Left renal cortex interstitium (tissue), 4 donors: ENCODE results near the gene CHPF. TPM values are rescaled to one million over a fixed set of nuclear protein-coding genes. Genes with fewer than 3 reads are reported as not detected.

Experiments used
- DNase-seq, 4 donors: peaks; one replicate each; pipeline ENCODE4 v3.0.0-alpha.2; 2013; ENCODE audit warnings: low read depth in 4 of 4, low spot score in 2 of 4, missing footprints in 1 of 4
- polyA plus RNA-seq, 4 donors: library from polyadenylated mRNA; unstranded; fragments of 120-200 nt; gene quantifications; one replicate each; pipeline ENCODE4 v1.2.1, GENCODE V29; 2013; ENCODE audit not compliant: insufficient read length in 4 of 4

The CHPF gene
- polyA plus RNA-seq, 4 donors: 27.8 to 51.8 (median 34.8) TPM

DNA sequence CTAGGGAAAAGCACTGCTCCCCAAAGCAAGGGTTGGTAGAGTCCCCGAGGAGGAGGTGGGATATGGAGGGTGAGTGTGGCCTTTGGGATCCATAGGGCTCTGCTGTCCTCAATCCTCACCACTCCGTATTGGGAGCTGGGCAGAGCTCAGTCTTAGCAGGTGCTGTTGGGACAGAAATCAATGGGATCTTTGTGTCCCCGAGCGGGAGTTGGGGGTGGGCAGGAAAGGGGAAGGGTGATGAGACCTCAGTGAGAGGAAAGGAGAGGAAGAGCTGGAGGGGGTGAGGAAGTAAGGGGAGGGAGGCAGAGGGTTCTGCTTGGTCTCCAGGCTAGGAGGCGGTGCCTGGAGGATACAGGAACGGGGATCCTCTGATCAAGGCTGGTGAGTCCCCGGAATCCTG is 26.7 kb downstream of the CHPF start:
- no peak for DNase-seq

DNA sequence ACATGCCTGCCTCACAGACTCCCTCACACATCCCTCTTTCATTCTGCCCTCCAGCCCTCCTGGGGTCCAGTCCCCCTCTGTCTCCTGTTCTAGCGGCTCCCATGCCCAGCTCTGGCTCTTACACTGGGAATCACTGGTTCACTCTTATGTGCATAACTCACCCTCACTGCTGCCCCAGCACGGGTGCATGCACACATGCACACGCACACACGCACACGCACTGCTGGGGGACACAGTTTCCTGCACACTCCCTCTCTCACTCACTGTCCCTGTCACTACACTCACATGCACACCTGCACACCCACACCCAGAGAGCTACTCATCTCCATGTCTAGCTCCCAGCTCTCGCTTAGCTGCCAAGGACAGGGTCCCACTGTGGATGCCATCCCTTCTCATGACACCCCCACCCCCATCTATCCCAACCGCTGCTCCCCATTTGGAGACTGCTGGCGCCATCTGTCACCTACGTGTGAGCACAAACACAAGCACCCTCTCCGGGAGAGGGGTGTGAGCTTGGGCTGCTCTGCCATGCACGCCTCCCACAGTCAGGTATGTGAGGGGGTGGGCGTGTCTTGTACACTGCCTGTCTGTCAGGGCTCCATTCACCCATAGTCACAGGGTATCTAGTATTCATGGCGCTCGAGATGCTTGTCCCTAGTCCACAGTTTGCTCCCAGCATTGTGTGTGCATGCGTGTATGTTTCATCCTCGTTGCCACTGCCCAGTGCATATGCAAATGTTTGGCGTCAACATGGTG is 27.6 kb downstream of the CHPF start:
- no peak for DNase-seq

DNA sequence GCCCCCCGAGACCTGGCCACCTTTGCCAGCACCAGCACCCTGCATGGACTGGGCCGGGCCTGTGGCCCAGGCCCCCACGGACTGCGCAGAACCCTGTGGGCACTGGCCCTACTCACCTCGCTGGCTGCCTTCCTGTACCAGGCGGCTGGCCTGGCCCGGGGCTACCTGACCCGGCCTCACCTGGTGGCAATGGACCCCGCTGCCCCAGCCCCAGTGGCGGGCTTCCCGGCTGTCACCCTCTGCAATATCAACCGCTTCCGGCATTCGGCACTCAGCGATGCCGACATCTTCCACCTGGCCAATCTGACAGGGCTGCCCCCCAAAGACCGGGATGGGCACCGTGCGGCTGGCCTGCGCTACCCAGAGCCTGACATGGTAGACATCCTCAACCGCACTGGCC is 28.8 kb downstream of the CHPF start:
- DNase-seq: no peak

DNA sequence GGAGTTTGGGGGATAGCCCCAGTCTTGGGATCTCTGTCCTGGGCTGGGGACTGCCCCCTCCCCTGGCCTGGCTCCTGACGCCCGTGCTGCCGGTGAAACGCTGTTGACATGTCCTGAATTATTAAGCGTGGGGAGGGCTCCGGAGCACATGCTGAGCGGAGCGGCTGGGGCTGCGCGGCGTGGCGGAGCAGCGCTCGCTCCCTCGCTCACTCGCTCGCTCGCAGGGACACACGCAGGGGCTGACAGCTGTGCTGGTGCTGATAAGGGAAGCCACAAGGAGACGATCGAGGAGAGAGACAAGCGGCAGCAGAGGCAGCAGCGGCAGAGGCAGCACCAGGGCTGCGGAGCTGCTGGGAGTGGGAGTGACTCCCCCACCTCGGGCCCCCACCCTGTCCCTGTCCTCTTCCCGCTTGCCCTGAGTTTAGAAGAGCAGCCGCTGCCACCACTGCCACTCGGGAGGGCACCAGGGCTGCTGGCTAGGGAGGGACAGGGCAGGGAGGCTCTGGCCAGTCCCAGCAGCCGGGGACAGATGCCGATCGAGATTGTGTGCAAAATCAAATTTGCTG is 29.3 kb downstream of the CHPF start, which contains the start of gene ASIC4:
TSS of gene ASIC4 (plus strand) at position 287 of the 566 bp plus-strand sequence. CDS start at position 530, 243 bp downstream.
- DNase-seq: no peak

DNA sequence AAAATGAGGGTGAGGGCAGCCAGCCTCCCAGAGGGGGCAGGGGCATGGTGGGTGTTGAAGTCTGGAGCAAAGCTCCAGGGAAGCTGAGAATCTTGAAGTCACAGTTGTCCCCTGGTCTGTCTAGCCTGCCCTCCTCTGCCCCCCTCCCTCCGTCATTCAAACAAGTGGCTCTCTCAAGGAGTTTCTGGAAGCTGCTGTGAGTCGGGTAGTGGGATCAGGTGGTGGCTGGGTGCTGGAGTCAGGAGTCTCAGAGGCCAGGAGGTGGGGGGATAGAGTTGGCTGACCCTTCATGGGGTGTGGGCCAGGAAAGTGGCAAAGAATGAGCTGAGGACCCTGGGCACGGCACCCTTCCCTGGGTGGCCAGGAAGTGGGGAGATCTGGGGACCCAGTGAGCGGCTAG is 29.8 kb downstream of the CHPF start:
- no peak for DNase-seq

DNA sequence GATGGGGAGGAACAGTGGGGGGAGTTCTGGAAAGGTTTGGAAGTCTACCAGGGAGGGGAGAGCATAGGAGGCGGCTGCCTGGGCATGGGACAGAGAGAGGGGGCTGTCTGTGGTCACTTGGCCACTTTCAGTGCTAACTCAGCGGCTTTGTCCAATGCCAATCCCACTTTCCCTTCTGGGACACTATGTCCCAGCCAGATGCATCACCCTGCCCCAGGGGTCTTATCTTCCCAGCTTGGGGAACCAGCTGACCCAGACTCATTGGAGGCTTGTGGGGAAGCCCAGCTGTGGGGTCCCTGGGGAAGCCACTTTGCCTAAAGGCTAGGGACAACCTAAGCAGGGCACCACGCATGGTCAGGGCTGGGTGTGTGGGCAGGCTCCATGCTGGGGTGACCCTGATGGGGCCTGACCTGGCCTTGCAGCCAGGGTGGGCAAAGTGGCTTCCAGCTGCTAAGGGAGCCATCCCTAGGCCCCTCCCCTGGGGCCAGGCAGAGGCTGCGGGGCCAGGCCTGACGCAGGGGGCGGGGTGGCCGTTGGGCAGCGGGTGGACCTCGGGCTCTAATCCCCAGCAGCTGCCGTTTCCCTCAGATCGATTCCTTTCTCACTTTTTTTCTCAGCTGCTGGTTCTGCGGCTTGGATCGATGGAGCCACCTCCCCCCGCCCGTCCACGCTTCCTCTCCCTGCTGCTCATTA is 30.9 kb downstream of the CHPF start:
- DNase-seq: no peak

DNA sequence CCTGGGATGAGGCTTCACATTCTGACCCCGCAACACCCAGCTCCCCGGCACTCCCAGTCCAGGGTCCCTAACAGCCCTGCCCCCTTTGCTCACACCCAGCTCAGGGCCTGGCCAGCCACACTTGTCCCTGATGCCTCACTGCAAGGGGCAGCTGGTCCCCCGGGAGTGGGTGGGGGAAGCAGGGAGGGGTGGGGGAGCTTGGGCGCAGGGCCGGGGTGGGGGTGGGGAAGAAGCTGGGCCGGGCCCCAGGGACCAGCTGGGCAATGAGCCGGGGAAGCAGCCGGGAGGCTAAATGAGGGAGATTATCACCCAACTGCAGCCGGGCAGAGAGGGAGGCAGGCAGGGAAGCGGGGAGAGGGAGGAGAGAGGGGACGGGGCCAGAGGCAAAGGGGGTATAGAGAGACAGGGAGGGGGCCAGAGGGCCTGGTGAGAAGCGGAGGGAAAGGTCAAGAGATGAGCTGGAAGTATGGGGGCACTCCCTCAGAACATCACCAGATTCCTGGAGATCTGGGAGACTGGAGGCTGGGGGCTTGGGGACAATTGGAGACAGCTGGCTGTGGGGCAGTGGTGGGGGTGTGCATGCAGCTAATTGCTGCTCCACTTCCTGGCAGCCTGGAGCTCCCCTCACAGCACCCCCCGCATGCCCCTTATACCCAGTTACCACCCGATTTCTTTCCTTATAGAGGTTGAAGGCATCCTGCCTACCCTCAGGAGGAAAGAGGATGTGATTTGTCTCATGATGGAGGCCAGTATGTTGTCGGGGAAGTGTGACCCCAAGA is 31.9 kb downstream of the CHPF start:
- no peak for DNase-seq

DNA sequence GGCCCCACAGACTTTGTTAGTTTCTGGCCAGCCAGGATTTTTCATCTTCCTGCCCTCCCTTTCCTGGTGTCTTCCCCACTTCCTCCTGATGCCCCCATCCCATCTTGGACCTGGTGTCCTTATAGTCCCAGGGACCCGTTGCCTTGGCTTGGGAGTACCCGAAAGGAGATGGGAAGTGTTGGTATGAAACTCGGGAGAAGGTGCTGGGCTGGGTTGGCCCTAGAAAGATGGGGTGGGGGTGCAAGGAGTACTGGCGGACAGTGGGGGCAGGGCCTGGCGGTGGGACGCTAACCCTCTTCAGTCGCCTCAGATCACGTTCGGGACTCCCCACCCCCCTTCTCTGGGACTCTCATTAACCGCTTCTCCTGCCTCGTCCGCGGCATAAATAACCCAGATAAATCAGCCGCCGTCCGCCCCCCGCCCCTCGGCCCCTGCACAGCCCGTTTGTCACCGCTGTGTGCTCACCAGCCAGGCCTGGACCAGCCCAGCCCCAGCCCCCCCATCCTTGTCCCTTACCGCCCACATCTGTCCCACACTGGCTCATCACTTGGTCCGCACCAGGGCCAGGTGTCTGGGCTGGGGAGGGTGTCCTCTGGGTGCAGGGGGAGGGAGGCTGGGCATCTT is 33.0 kb downstream of the CHPF start:
- no peak for DNase-seq

DNA sequence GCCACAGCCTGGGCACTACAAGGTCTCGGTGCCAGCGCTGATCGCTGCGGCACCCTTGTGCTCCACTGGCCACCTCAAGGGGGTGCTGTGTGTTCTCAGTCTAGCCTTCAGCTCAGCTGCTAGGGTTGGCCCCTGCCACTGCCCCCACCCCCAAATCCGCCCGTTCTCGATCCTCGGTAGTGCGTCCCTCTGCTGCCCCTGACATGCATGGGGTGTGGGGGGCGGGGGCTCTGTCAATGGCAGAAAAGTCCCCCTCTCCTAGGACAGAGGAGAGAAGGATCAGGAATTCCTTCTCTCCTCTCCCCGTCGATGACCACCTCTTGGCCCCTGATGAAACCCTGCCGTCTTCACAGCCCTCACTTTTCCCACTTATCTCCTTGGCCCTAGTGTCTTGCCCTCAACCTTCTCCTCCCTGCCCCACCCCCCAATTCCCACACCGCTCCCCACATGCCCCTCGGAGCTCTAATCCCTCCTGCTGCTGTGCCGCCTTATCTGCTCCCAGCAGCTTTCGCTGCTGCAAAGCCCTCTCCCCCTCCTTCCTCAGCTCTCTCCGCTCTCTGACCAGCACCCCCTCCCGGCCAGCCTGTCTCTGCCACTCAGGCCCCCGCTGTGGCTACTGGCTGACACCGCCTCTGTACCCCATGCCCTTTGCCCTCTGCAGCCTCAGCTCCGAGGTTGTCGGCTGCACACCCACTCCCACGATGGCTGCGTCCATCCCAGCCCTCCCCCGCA is 33.7 kb downstream of the CHPF start:
- DNase-seq: no peak

DNA sequence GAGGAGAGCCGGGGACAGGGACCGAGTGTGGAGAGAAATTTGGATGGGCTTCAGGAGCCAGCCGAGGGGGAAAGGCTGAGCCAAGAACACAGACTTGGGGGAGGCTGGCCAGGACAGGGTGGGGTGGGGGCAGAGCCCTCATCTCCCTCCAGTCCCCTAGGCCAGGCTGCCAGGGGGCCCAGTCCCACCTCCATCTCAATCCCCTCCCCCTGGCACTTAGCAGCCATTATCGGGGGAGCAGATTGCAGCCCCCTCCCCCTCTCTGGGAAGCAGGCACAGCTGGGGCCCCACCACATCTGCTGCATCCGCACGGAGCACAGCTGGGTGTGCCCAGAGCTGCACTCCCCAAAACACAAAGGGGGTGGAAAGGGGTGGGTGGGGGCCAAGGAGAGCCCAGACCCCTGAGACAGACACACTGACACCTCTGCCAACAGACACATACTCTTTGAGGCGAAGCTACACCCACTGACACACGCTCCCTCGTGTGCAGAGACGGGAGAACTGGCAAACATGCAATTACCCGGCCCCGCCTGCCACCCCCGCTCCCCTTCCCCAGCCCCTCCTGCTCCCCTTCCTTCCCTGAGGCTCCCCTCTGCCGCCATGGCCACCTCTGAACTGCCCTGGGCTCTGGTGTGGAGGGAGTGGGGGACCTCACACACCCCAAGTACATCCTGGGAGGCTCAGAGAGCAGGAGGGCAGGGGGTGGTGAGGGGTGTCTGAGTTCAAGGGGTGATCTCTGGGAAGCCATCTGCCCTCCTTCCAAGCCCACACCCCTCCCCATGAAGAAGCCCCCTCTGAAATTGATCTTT is 34.4 kb downstream of the CHPF start:
- no peak for DNase-seq

DNA sequence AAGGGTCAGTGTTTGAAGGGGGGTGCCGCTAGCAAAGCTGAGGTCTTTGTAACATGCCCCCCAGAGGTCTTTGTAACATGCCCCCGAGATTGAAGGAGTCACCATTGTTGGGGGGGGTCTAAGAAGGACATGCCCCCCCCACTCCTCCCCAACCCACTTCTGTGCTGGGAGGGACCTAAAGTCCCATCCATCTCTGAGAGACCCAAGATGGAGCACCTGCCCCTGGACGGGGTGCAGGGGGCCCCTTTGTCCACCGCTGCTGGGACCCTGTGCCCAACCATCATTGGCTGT is 35.2 kb downstream of the CHPF start:
- no peak for DNase-seq

DNA sequence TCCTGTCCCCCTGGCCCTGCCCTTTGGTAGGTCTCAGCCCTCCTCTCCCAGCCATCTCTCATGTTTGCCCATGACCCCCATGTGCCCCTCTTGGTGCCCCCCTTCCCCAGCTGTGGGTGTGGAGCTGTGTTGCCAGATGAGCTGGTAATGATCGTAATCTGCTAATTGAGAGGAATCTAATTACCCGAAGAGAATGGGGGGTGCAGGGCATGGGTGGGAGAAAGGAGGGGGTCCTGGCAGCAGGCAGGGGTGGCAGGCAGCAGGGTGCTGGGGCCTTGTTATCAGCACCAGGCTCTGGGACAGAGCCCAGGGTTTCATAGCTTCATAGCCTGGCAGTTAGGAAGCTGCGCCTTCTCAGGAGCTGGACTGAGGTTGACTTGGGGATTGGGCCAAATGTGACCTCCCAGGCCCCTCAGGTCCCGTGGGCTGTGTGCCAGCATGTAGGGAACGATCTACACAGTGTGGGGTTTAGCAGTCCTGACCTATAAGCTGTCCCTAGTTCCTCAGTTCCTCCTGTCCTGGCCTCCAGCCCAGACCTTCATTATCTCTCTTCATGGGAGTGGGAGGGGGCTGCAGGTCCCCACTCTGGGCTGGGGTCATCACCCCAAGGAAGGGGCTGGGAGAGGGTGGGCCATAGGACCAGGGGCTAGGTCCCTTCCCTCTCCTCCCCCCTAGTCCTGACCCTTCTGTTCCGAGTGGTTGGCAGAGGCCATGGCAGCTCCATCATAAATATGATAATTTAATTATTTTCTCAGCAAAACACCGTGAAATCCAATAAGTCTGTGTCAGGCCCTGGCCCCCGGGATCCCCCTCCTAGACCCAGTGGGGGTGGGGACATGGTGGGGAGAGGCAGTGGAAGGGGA is 35.8 kb downstream of the CHPF start:
- no peak for DNase-seq

DNA sequence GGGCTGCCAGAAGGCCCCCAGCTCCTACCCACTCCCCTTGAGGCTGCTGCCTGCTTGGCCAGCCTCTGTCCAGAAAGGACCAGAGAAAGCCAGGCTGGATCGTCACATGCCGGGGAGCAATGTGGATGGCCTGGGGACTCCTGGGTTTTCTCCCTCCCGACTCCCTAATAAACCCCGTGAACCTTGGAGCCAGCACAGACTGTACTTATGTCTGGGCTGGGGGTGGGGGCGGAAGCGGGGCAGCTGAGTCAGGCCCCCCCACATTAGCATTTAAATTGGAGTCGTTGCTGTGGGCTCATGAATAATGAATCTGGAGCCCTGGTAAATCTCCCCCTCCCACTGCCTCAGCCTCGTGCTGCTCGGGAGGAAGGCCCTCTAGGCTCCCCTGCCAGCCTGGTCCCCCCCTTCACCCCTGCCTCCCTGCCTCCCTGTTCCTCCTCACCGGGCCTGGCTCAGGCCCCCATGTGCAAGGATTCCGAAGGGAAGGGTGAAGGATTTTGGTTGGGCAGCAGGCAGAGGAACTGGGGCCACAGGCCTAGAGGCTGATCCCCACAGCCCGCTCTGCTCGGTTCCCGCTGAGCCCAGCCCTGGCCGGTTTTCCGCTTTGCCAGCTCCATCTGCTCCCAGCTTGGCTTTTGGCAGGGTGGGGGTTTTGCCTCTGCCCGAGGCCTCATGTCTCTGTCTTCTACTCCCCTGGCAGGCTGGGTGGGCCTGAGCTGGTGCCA is 36.6 kb downstream of the CHPF start:
- no peak for DNase-seq

DNA sequence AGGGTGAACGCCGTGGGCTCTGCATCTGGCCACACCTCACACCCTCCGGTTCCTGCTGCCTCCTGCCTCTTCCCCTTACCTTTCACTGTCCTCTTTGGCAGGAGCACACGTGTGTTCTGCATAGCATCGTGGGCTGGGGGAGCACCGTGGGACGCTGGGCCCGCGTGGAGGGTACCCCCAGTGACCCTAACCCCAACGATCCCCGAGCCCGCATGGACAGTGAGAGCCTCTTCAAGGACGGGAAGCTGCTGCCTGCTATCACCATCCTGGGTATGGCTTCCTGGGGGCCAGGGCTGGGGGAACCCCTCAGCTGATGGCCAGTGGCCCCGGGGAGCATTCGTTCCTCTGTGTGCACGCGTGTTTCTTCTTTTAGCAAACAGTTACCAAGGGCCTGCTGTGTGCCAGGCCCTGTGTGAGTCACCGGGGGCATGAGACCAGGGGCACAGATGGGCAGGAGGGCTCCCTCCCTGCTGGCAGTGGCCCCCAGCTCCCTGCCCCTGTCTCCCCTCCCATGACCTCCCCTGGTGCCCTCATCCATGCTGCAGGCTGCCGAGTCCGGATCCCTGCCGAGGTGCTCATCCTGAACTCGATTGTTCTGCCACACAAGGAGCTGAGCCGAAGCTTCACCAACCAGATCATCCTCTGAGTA is 37.3 kb downstream of the CHPF start:
- no peak for DNase-seq

DNA sequence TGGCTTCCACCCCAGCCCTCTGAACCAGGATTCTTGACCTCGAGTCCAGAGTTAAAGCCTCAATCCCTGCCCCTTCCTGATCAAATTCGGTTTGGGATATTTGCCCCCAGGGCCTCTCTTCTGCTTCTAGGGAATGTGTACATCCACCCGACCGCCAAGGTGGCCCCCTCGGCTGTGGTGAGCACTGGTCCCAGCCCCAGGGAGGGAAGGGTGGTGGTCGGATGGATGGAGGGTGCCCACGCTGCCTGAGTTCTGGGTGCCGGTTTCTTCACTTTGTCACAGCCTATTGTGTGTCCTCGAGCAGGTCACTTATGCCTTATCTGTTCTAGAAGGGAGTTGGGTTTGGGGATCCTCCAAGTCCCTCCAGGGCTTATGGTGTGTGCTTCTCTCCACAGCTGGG is 38.0 kb downstream of the CHPF start:
- DNase-seq: no peak

DNA sequence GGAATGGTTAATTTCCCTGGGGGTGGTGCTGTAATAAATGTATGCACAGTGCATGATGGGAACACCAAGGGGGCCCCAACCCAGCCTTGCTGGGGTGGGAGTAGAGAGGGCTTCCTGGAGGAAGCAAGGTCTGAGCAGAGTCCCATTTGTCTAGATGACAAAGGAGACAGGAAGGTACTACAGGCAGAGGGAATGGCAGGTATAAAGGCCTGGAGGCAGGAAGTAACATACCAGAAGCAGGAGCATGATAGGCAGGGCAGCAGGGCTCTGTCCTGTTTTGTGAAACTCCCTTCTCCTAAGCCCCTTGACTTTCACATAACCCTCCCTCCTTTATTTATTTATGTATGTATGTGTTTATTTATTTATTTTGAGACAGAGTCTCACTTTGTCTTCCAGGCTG is 41.0 kb downstream of the CHPF start:
- DNase-seq: no peak

DNA sequence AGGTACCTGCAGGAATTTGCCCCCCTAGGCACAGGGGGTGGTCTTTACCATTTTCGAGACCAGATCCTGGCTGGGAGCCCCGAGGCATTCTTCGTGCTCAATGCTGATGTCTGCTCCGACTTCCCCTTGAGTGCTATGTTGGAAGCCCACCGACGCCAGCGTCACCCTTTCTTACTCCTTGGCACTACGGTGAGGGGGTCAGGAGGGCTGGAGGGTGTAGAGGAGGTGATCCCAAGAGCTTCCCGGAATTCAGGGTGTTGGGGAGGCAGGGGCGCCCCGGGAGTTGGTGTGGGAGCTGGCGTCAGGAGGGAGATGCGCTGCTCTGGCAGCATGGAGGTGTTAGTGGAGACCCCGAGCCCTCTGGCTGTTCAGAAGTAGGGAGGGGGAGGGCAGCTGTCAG is 41.8 kb downstream of the CHPF start:
- no peak for DNase-seq
